Colonic mucosa (tissue), 4 donors: Measurements from ENCODE around the gene TULP4. TPM values are rescaled to one million over a fixed set of nuclear protein-coding genes. Genes with fewer than 3 reads are reported as not detected.

Experiments used
- DNase-seq: peaks from one replicate; pipeline ENCODE4 v3.0.0-alpha.2; 2020
- H3K27ac ChIP-seq: fragments of 200-600 bp; one replicate; pipeline ENCODE4 v1.8.0; 2021
- H3K27me3 ChIP-seq: fragments of 200-600 bp; one replicate; pipeline ENCODE4 v1.8.0; 2021
- H3K36me3 ChIP-seq: fragments of 200-600 bp; one replicate; pipeline ENCODE4 v1.8.0; 2021
- H3K4me1 ChIP-seq: fragments of 200-600 bp; one replicate; pipeline ENCODE4 v1.8.0; 2021; ENCODE audit warnings: mild to moderate bottlenecking
- H3K4me3 ChIP-seq: fragments of 200-600 bp; one replicate; pipeline ENCODE4 v1.8.0; 2021
- H3K9ac ChIP-seq, 2 donors: one replicate each; pipeline ENCODE4 v1.7.0; 2013; ENCODE audit warnings: control low read depth in 2 of 2, low read depth in 2 of 2, low read length in 2 of 2
- H3K9me3 ChIP-seq: fragments of 200-600 bp; one replicate; pipeline ENCODE4 v1.8.0; 2021
- intact Hi-C: fragments of 100-400 bp; cut with DNase I; formaldehyde crosslinking; loops from one replicate; pipeline ENCODE4 v1.14.1; 2022
- total RNA-seq, 2 donors: library from RNA; stranded (reverse); fragmentation: NEBNext Ultra II Directional in 1 of 2; extraction: Animal tissue kit (Norgen Biotek cat#: 25700) in 1 of 2; gene quantifications; one replicate each; pipeline ENCODE4 v1.2.1, GENCODE V29; 2021
- TF ChIP-seq, protein P1 (sequence below): fragments of 200-600 bp; IDR thresholded peaks from one replicate; pipeline ENCODE4 v1.8.0; 2022; ENCODE audit warnings: antibody characterized with exemption, mild to moderate bottlenecking
- donor health status: healthy.
- donor health status: DM: no; HTN: no; CAD: no.
- donor health status: DM: no; HTN: no; CAD: no.

TULP4 gene
- total RNA-seq, 2 donors from 2014 or later: 63.1 to 68.0 TPM

DNA sequence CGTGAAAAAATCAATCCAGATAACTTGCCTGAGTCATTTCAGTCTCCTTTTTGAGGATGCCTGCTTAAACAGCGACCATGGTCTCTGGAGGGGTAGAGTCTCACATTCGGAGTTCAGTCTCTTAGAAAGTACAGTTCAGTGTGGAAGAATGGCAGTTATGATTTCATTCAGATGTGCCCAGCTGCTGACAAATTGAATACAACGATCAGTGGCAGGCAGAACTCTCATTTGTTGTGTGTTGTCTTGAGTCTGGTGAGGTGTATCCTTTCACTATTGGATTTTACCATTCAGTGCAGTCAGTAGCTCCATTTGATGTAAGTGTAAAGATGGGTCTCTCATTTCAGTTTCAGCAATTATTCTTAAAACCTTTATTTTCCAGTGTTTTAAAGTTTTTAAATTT lies 639 bp upstream of the TULP4 start:
- Histone ChIP-seq H3K9ac (no peak overlapping the region), H3K36me3 (no peaks in the 10 kb centered on the region), H3K4me1 (no peaks in the 10 kb centered on the region), H3K4me3 (no peak overlapping the region), H3K9me3 (no peaks in the 10 kb centered on the region), H3K27me3 (no peaks in the 10 kb centered on the region), H3K27ac (no peak overlapping the region)
- intact Hi-C loops: no loop called here
- TF ChIP-seq, protein P1, sequence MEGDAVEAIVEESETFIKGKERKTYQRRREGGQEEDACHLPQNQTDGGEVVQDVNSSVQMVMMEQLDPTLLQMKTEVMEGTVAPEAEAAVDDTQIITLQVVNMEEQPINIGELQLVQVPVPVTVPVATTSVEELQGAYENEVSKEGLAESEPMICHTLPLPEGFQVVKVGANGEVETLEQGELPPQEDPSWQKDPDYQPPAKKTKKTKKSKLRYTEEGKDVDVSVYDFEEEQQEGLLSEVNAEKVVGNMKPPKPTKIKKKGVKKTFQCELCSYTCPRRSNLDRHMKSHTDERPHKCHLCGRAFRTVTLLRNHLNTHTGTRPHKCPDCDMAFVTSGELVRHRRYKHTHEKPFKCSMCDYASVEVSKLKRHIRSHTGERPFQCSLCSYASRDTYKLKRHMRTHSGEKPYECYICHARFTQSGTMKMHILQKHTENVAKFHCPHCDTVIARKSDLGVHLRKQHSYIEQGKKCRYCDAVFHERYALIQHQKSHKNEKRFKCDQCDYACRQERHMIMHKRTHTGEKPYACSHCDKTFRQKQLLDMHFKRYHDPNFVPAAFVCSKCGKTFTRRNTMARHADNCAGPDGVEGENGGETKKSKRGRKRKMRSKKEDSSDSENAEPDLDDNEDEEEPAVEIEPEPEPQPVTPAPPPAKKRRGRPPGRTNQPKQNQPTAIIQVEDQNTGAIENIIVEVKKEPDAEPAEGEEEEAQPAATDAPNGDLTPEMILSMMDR: no peak
- no peak for DNase-seq

DNA sequence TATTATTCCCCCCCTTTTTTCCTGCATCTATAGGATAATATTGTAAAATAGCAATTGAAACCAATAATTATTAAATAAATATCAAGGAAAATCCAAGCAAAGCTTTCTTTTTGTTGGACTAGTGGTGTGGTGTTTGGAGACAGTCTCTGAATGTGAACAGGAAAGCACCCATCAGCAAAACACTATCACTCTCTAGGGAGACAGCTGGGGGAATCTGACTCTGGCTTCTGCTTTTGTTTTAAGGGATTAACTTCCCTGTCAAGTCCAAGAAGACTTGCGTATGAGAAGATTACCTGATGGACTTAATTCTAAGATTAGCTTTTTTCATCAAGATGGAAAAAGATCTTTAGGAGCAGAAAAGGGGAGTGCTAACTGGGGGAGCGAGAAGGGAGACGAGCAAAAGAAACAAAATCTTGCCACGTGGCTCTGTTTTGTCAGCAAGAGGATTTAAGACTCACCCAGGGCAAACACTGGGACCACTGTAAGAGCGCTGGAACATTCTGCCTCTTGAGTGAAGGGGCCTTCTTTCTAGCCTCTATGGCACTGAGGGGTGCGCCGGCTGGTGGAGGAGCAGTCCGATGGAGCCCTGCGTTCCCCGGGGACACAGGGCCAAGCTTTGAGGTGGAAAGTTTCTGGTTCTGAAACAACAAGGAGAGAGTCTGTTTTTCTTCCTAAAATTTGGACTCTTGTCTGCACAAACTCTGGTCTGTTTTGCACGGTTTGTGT lies 570 bp downstream of the TULP4 start:
- Histone ChIP-seq H3K9ac (no peak overlapping the region), H3K4me3 (no peak overlapping the region), H3K4me1 (no peaks in the 10 kb centered on the region), H3K36me3 (no peaks in the 10 kb centered on the region), H3K27me3 (no peaks in the 10 kb centered on the region), H3K9me3 (no peaks in the 10 kb centered on the region), H3K27ac (no peak overlapping the region)
- intact Hi-C loops: no loop called here
- TF ChIP-seq, protein P1: no peak
- DNase-seq: no peak

DNA sequence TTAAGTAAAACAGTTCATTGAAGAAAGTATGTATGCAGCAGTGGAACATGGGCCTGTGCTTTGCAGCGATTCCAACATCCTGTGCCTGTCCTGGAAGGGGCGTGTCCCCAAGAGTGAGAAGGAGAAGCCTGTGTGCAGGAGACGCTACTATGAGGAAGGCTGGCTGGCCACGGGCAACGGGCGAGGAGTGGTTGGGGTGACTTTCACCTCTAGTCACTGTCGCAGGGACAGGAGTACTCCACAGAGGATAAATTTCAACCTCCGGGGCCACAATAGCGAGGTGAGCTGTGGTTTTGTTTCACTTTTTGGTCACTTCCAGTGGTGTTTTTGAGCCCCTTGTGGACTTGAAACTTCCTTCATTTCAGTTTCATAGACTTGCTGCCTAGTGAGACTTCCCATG lies 1.7 kb downstream of the TULP4 start:
- Histone ChIP-seq H3K27me3 (no peaks in the 10 kb centered on the region), H3K9ac (no peak overlapping the region), H3K4me3 (no peak overlapping the region), H3K4me1 (no peaks in the 10 kb centered on the region), H3K36me3 (no peaks in the 10 kb centered on the region), H3K27ac (no peak overlapping the region), H3K9me3 (no peaks in the 10 kb centered on the region)
- intact Hi-C loops: no loop called here
- TF ChIP-seq, protein P1: no peak
- DNase-seq: no peak

DNA sequence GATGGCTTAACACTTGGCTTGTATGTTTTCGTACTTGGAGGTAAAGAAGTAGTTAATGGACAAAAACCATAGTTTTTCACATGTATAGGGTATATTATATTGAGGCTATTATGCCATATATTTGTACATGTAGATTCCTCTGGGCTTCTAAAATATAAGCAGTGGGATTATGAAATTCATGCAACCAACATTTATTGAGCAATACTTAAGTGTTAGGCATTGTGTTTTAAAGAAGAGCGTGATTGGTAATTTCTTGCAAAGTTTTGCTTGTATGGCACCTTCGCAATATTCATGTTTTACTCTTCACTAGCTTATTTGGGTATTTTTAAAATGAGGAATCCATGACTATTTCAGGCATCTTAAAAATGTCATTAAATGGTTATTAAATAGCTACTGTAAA lies 2.5 kb downstream of the TULP4 start:
- no peaks in the 10 kb centered on the region for H3K27me3 ChIP-seq
- no peaks in the 10 kb centered on the region for H3K36me3 ChIP-seq
- no peak overlapping the region for H3K4me3 ChIP-seq
- no peak overlapping the region for H3K9ac ChIP-seq
- TF ChIP-seq, protein P1: no peak
- no peaks in the 10 kb centered on the region for H3K4me1 ChIP-seq
- H3K9me3 ChIP-seq: no peaks in the 10 kb centered on the region
- H3K27ac ChIP-seq: no peak overlapping the region
- intact Hi-C loops: no loop called here
- DNase-seq: no peak

DNA sequence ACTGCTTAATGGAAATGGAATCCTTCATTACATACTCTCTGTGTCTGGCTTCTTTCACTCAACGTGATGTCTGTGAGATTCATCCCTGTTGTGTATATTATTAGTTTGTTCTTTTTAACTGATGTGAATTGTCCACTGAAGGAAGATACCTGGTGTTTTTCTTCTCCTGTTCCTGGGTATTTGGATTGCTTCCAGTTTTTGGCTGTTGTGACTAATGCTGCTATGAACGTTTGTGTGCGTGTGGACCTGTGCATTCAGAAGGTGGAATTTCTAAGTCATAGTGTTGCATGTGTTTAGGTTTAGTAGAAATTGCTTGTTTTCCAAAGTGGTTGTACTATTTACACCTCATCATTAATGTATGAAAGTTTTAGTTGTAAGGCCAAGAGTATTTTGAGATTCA lies 3.8 kb downstream of the TULP4 start:
- TF ChIP-seq, protein P1: no peak
- DNase-seq: no peak
- Histone ChIP-seq H3K4me3 (no peak overlapping the region), H3K4me1 (no peaks in the 10 kb centered on the region), H3K36me3 (no peaks in the 10 kb centered on the region), H3K27me3 (no peaks in the 10 kb centered on the region), H3K27ac (no peak overlapping the region), H3K9me3 (no peaks in the 10 kb centered on the region), H3K9ac (no peak overlapping the region)
- intact Hi-C loops: no loop called here
